Suppressor macrophage treated with lipopolysaccharide for 1 hour (primary cell): ENCODE measurements around the gene KPNA1.

ENCODE experiments used
- DNase-seq, 3 donors: peaks; one replicate each; pipeline ENCODE4 v3.0.0-alpha.2; 2020 to 2022

Gene KPNA1

GRCh38 chr3:122414391-122414790 is 100.3 kb downstream of the KPNA1 start:
- DNase-seq = no peak

- DNase-seq = no peak
Observed at GRCh38 chr3:122410639-122411038, 104.1 kb downstream of the KPNA1 start.

- no peak for DNase-seq
Observed at GRCh38 chr3:122410111-122410510, 104.6 kb downstream of the KPNA1 start.

GRCh38 chr3:122409446-122409845 is 105.3 kb downstream of the KPNA1 start:
- DNase-seq = peak; percentile 40 to 56 (median 54)

GRCh38 chr3:122407946-122408345 is 106.8 kb downstream of the KPNA1 start:
- no peak for DNase-seq

- no peak for DNase-seq
Observed at GRCh38 chr3:122406198-122406597, 108.5 kb downstream of the KPNA1 start.

GRCh38 chr3:122405015-122405414 is 109.7 kb downstream of the KPNA1 start:
- peak; percentile 23 to 79 (median 24) for DNase-seq

- peak; percentile 80 to 95 (median 88) for DNase-seq
Observed at GRCh38 chr3:122403489-122403888, 111.2 kb downstream of the KPNA1 start.

- no peak for DNase-seq
Observed at GRCh38 chr3:122398920-122399319, 115.8 kb downstream of the KPNA1 start.

GRCh38 chr3:122397201-122397600 is 117.5 kb downstream of the KPNA1 start:
- peak; percentile 61 to 87 (median 62) for DNase-seq

GRCh38 chr3:122396511-122396910 is 118.2 kb downstream of the KPNA1 start:
- DNase-seq = peak; percentile 46 to 79 (median 56)

GRCh38 chr3:122395582-122395981 is 119.2 kb downstream of the KPNA1 start:
- DNase-seq = peak in 1 of 3 donors; percentile 38

- no peak for DNase-seq
Observed at GRCh38 chr3:122394173-122394572, 120.6 kb downstream of the KPNA1 start.

- peak; percentile 71 to 85 (median 79) for DNase-seq
Observed at GRCh38 chr3:122392868-122393844, 121.6 kb downstream of the KPNA1 start.

GRCh38 chr3:122391681-122392446 is 122.9 kb downstream of the KPNA1 start:
- DNase-seq = no peak

- no peak for DNase-seq
Observed at GRCh38 chr3:122390665-122391064, 124.1 kb downstream of the KPNA1 start.

- no peak for DNase-seq
Observed at GRCh38 chr3:122389892-122390291, 124.8 kb downstream of the KPNA1 start.

GRCh38 chr3:122389197-122389596 is 125.5 kb downstream of the KPNA1 start:
- no peak for DNase-seq

GRCh38 chr3:122387709-122388108 is 127.0 kb downstream of the KPNA1 start:
- no peak for DNase-seq

- peak; percentile 94 to 98 (median 96) for DNase-seq
Observed at GRCh38 chr3:122383771-122384697, 130.7 kb downstream of the KPNA1 start, which contains the start of gene FAM162A. TSS of gene FAM162A (plus strand) at chr3:122384182. CDS start at chr3:122384266, 84 bp downstream.

- DNase-seq = peak; percentile 86 to 91 (median 90)
Observed at GRCh38 chr3:122382888-122383666, 131.7 kb downstream of the KPNA1 start, which contains the start of gene MIX23. TSS of gene MIX23 (minus strand) at chr3:122383231. CDS start at chr3:122383224, 7 bp downstream.
